PC-9 (cell line): Measurements from ENCODE around the gene GYS2. TPM values are rescaled to one million over a fixed set of nuclear protein-coding genes. Genes with fewer than 3 reads are reported as not detected.

Experiments
- BruUV-seq: library from RNA; stranded (reverse); fragments of 400-500 nt; replicated peaks from 2 replicates; lab custom pipeline; 2021; lab: Mats Ljungman, UMichigan
- CTCF ChIA-PET: fragments of 300-600 bp; sonication (Branson Sonifier 250); formaldehyde crosslinking; loops from one replicate; lab custom pipeline; 2022; ENCODE audit warnings: antibody characterized with exemption; lab: Charles Lee
- POLR2A ChIA-PET: fragments of 300-600 bp; sonication (Branson Sonifier 250); formaldehyde crosslinking; loops from one replicate; lab custom pipeline; 2022; ENCODE audit warnings: antibody characterized with exemption; ENCODE audit not compliant: unreplicated experiment; lab: Charles Lee
- DNase-seq, 2 experiments: peaks; one replicate each; pipeline versions ENCODE4 v3.0.0 to v3.0.0-alpha.2; 2015 to 2022; ENCODE audit warnings: mixed read lengths in 1 of 2
- H2AFZ ChIP-seq: fragments of 200-600 bp; sonication (generic); 2 replicates; pipeline ENCODE4 v1.8.1; 2017; ENCODE audit warnings: antibody characterized with exemption
- H3F3A ChIP-seq: fragments of 200-600 bp; sonication (generic); 2 replicates; pipeline ENCODE4 v1.8.1; 2017; ENCODE audit warnings: antibody characterized with exemption, mild to moderate bottlenecking, low read depth; ENCODE audit not compliant: insufficient read depth
- H3K27ac ChIP-seq: fragments of 200-600 bp; sonication (generic); 2 replicates; pipeline ENCODE4 v1.6.1; 2016; ENCODE audit warnings: mixed run types
- H3K27me3 ChIP-seq: fragments of 200-600 bp; sonication (generic); 2 replicates; pipeline ENCODE4 v1.6.1; 2016; ENCODE audit warnings: low read depth, mixed run types; ENCODE audit not compliant: insufficient read depth
- H3K36me3 ChIP-seq: fragments of 200-600 bp; sonication (generic); 2 replicates; pipeline ENCODE4 v1.6.1; 2016; ENCODE audit warnings: low read depth, mixed run types
- H3K4me1 ChIP-seq: fragments of 200-600 bp; sonication (generic); replicated peaks from 2 replicates; pipeline ENCODE4 v1.6.1; 2016; ENCODE audit warnings: mixed run types; ENCODE audit not compliant: insufficient read depth
- H3K4me2 ChIP-seq: fragments of 200-600 bp; sonication (generic); 2 replicates; pipeline ENCODE4 v1.6.1; 2017; ENCODE audit warnings: mixed run types
- H3K4me3 ChIP-seq: fragments of 200-600 bp; sonication (generic); 2 replicates; pipeline ENCODE4 v1.6.1; 2016; ENCODE audit warnings: mixed run types
- H3K79me2 ChIP-seq: fragments of 200-600 bp; sonication (generic); 2 replicates; pipeline ENCODE4 v1.6.1; 2017; ENCODE audit warnings: low read depth, mixed run types
- H3K9me2 ChIP-seq: fragments of 200-600 bp; sonication (generic); 2 replicates; pipeline ENCODE4 v1.8.1; 2017; ENCODE audit warnings: mild to moderate bottlenecking; ENCODE audit not compliant: insufficient read depth
- H3K9me3 ChIP-seq: fragments of 200-600 bp; sonication (generic); 2 replicates; pipeline ENCODE4 v1.8.1; 2016; ENCODE audit warnings: low read depth; ENCODE audit not compliant: insufficient read depth
- H4K20me1 ChIP-seq: fragments of 200-600 bp; sonication (generic); 2 replicates; pipeline ENCODE4 v1.8.1; 2017; ENCODE audit not compliant: insufficient read depth
- CTCF ChIP-seq: fragments of 200-600 bp; sonication (generic); conservative IDR thresholded peaks from 2 replicates; pipeline ENCODE4 v1.6.1; 2017; ENCODE audit warnings: mixed run types, antibody characterized with exemption, mild to moderate bottlenecking, moderate library complexity
- EZH2 ChIP-seq: fragments of 200-600 bp; sonication (generic); IDR thresholded peaks from 2 replicates; pipeline ENCODE4 v1.8.0; 2017; ENCODE audit warnings: antibody characterized with exemption, low read depth
- intact Hi-C: fragments of 100-400 bp; cut with micrococcal nuclease; formaldehyde crosslinking; loops from one replicate; pipeline ENCODE4 v1.10.0; 2022; ENCODE audit not compliant: unreplicated experiment
- total RNA-seq: library from RNA; stranded (reverse); gene quantifications from 2 replicates; pipeline ENCODE4 v1.2.3, GENCODE V29; 2021

Gene GYS2
- total RNA-seq, 1 experiment from 2014 or later: not detected

- Histone ChIP-seq H3K9me3 (no peaks in the 10 kb centered on the region), H3K4me2 (peak overlapping the region; percentile 94), H3K4me3 (peak overlapping the region; percentile 93; the same call in 1 of the 2 replicates), H3K79me2 (peaks cover 70% of the 10 kb centered on the region), H3K27me3 (no peaks in the 10 kb centered on the region), H4K20me1 (peaks cover 3% of the 10 kb centered on the region; the same call in 1 of the 2 replicates), H2AFZ (no peak overlapping the region), H3K36me3 (0 out of 2 replicates have a peak, but pooled peaks cover under 1% of the 10 kb centered on the region), H3F3A (peaks cover 9% of the 10 kb centered on the region; the same call in 1 of the 2 replicates), H3K9me2 (no peaks in the 10 kb centered on the region), H3K27ac (no peak overlapping the region), H3K4me1 (peaks cover 28% of the 10 kb centered on the region)
- ChIA-PET POLR2A (interaction anchor here (0.7 kb wide), 1 partner anchor 15 kb away, joined by 5 read pairs; no protein-coding TSS in a partner anchor), CTCF (no interaction called here)
- TF ChIP-seq EZH2: no peak
- intact Hi-C loops: no loop called here
- no peak for DNase-seq
- TSS peak; percentile 40 for BruUV-seq
Measured at GRCh38 chr12:21502872-21503271, 101.8 kb downstream of the GYS2 start.

- H3K36me3 ChIP-seq: no peaks in the 10 kb centered on the region
- peak overlapping the region; percentile 99 for H2AFZ ChIP-seq
- H3K9me3 ChIP-seq: no peaks in the 10 kb centered on the region
- no peaks in the 10 kb centered on the region for H3K27me3 ChIP-seq
- no TSS peak for BruUV-seq
- intact Hi-C loops: no loop called here
- H3K4me3 ChIP-seq: peak overlapping the region; percentile 93
- H3K27ac ChIP-seq: peak overlapping the region; percentile 62
- H3K9me2 ChIP-seq: no peaks in the 10 kb centered on the region
- H3K79me2 ChIP-seq: peaks cover 66% of the 10 kb centered on the region
- H4K20me1 ChIP-seq: peaks cover 3% of the 10 kb centered on the region; the same call in 1 of the 2 replicates
- H3K4me1 ChIP-seq: peaks cover 28% of the 10 kb centered on the region
- ChIA-PET CTCF (no interaction called here), POLR2A (no interaction called here)
- H3F3A ChIP-seq: peaks cover 9% of the 10 kb centered on the region; the same call in 1 of the 2 replicates
- TF ChIP-seq EZH2 (no peak), CTCF (no peak)
- peak overlapping the region; percentile 94 for H3K4me2 ChIP-seq
- no peak for DNase-seq
Measured at GRCh38 chr12:21502164-21502496, 102.5 kb downstream of the GYS2 start.

GRCh38 chr12:21501258-21502163 is 103.1 kb downstream of the GYS2 start, which contains the start of the genes GOLT1B and RECQL:
Gene GOLT1B (plus strand): TSS chr12:21501789. CDS start chr12:21501924, 135 bp downstream.
Gene RECQL (minus strand): TSS chr12:21501635. CDS start chr12:21499570, 2,065 bp downstream.
- Histone ChIP-seq H3K27me3 (no peaks in the 10 kb centered on the region), H4K20me1 (peaks cover 3% of the 10 kb centered on the region; the same call in 1 of the 2 replicates), H3K27ac (peak within 1 kb of the TSS; percentile 62), H3K4me2 (peak within 1 kb of the TSS; percentile 94), H2AFZ (peak within 1 kb of the TSS; percentile 99), H3F3A (peaks cover 9% of the 10 kb centered on the region; the same call in 1 of the 2 replicates), H3K9me2 (no peaks in the 10 kb centered on the region), H3K79me2 (peaks cover 63% of the 10 kb centered on the region), H3K9me3 (no peaks in the 10 kb centered on the region), H3K36me3 (no peaks in the 10 kb centered on the region), H3K4me3 (peak within 1 kb of the TSS; percentile 93), H3K4me1 (peaks cover 28% of the 10 kb centered on the region)
- POLR2A ChIA-PET: interaction anchor here (0.6 to 0.7 kb wide), 2 partner anchors 126 to 277 kb away, joined by 3 to 4 read pairs; no protein-coding TSS in a partner anchor
- TF ChIP-seq CTCF: no peak
- no peak for TF ChIP-seq EZH2
- CTCF ChIA-PET: no interaction called here
- no TSS peak for BruUV-seq
- intact Hi-C loops: loop anchor here (2.0 kb wide), 2 partner anchors 65 to 155 kb away; partner anchors contain the start of genes LDHB and PYROXD1
- DNase-seq: peak; percentile 93 to 95
